ENCODE measurements around the gene KLHL3. TPM values are rescaled to one million over a fixed set of nuclear protein-coding genes. Genes with fewer than 3 reads are reported as not detected.

KLHL3 gene
- polyA plus RNA-seq, 1 of the 3 experiments (the other 2 are of a cell fraction), result 3.8 TPM

- Histone ChIP-seq H3K27me3 (ENCODE audit: insufficient read depth) (no peaks in the 10 kb centered on the region), H4K20me1 (ENCODE audit: insufficient read depth) (no peaks in the 10 kb centered on the region), H2AFZ (ENCODE audit: low read depth) (no peak overlapping the region), H3K9ac (no peak overlapping the region), H3K4me3 (ENCODE audit: low read depth in 2 of 2, low read length in 1 of 2) (no peak overlapping the region), H3K79me2 (ENCODE audit: insufficient read depth) (no peaks in the 10 kb centered on the region), H3F3A (replicated peaks; ENCODE audit: insufficient read depth) (no peaks in the 10 kb centered on the region), H3K4me2 (no peak overlapping the region), H3K9me3 (no peaks in the 10 kb centered on the region), H3K36me3 (replicated peaks in 1 of 2; ENCODE audit: control insufficient read depth in 1 of 2, insufficient read depth in 2 of 2, low read length in 1 of 2) (no peaks in the 10 kb centered on the region), H3K9me2 (no peaks in the 10 kb centered on the region), H3K4me1 (ENCODE audit: control insufficient read depth in 1 of 2, insufficient read depth in 2 of 2, low read depth in 1 of 2, low read length in 1 of 2) (no peaks in the 10 kb centered on the region; a peak in 1 of 4 replicates), H3K27ac (ENCODE audit: low read depth in 2 of 2, low read length in 1 of 2) (no peak overlapping the region)
- WGBS (ENCODE audit: low lambda C conversion rate), result 70% methylated on average over 3 of the region's 3 CpGs
- no peak for TF ChIP-seq CHD2 (IDR thresholded peaks at IDR 0.05; ENCODE audit: low read length, partially characterized antibody)
- no peak for TF ChIP-seq MEF2A (IDR thresholded peaks at IDR 0.05; ENCODE audit: borderline replicate concordance, low read depth)
- TF ChIP-seq ELF1 (IDR thresholded peaks at IDR 0.05), result no peak
- TF ChIP-seq GABPA (IDR thresholded peaks at IDR 0.05; ENCODE audit: low read depth), result no peak
- no peak for TF ChIP-seq CTCF (IDR thresholded peaks at IDR 0.05)
- TF ChIP-seq FOSL2 (IDR thresholded peaks at IDR 0.05; ENCODE audit: borderline replicate concordance, low read depth), result no peak
- TF ChIP-seq JUND (IDR thresholded peaks at IDR 0.05), result no peak
- no peak for TF ChIP-seq MXI1 (IDR thresholded peaks at IDR 0.05; ENCODE audit: low read depth, low read length)
- no peak for TF ChIP-seq RXRA (IDR thresholded peaks at IDR 0.05; ENCODE audit: borderline replicate concordance, low read depth)
- no peak for TF ChIP-seq MAX (IDR thresholded peaks at IDR 0.05; ENCODE audit: low read depth)
- TF ChIP-seq EZH2phosphoT487 (IDR thresholded peaks at IDR 0.05; ENCODE audit: borderline replicate concordance, low read depth), result no peak
- no peak for TF ChIP-seq GATA2 (CRISPR knock-in tag; IDR thresholded peaks at IDR 0.05)
- TF ChIP-seq NRF1 (IDR thresholded peaks at IDR 0.05; ENCODE audit: low read depth, low read length), result no peak
- no peak for TF ChIP-seq USF2 (IDR thresholded peaks at IDR 0.05; ENCODE audit: borderline replicate concordance, low read depth, low read length)
- TF ChIP-seq RCOR1 (IDR thresholded peaks at IDR 0.05; ENCODE audit: low read length), result no peak
- TF ChIP-seq TEAD4 (IDR thresholded peaks at IDR 0.05; ENCODE audit: borderline replicate concordance, insufficient read depth), result no peak
- no peak for TF ChIP-seq RFX5 (IDR thresholded peaks at IDR 0.05; ENCODE audit: low read length)
- no peak for TF ChIP-seq USF1 (IDR thresholded peaks at IDR 0.05; ENCODE audit: borderline replicate concordance, low read depth)
- DNase-seq, result no peak
- CTCF ChIA-PET, result interaction anchor here (5.9 kb wide), 1 partner anchor 49 kb away, joined by 22 read pairs; no protein-coding TSS in a partner anchor
- POLR2A ChIA-PET, result no interaction called here
These were observed 26.9 kb downstream of the KLHL3 start for GRCh38 chr5:137708796-137709559.
